ENCODE data around the gene SPRED2. TPM values are rescaled to one million over a fixed set of nuclear protein-coding genes. Genes with fewer than 3 reads are reported as not detected.

Gene SPRED2
- total RNA-seq, 4 donors from 2014 or later: 8.4 to 34.8 (median 29.7) TPM

DNA sequence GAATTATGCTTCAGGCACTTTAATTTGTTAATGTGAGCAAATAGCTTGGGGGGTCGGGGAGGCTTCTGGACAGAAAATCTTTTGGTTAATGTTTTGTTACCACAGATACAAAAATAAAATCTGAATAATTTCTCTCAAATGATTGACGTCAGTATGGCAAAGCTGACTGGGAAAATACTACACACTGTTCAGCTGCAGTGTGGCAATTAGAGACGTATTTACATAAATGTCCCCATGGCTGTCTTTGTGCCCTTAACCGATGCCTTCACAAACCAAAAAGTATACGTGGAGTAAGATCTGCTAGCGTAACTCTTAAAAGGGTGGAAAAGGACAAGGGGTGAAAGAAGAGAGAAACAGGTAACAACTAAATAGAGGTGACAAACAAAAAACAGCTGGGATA lies 121.3 kb downstream of the SPRED2 start:
- no peak for DNase-seq
- peaks cover 0 to 6% (median 2%) of the 10 kb centered on the region in 4 donors for H3K4me1 ChIP-seq
- TF ChIP-seq POLR2A (IDR thresholded peaks at IDR 0.05): no peak
- in situ Hi-C loops (cut with MboI; ENCODE audit: low pct_ligation_motif_present in 1 of 4, low pct_unique_long_range_greater_than_20kb in 1 of 4, low sequenced_read_pairs in 3 of 4): no loop called here
- peaks cover 0 to 9% (median 3%) of the 10 kb centered on the region in 4 donors for H3K36me3 ChIP-seq
- WGBS, 2 donors (ENCODE audit: low coverage in 1 of 2): 79 to 85% methylated on average over 6 of the region's 6 CpGs
- intact Hi-C loops (cut with DNase I; ENCODE audit: low total_unique reads): no loop called here
- peak overlapping the region in 1 of 4 donors; percentile 42 for H3K27ac ChIP-seq
- H3K9me3 ChIP-seq: no peaks in the 10 kb centered on the region
- H3K4me3 ChIP-seq: no peak overlapping the region
- no peaks in the 10 kb centered on the region for H3K27me3 ChIP-seq

DNA sequence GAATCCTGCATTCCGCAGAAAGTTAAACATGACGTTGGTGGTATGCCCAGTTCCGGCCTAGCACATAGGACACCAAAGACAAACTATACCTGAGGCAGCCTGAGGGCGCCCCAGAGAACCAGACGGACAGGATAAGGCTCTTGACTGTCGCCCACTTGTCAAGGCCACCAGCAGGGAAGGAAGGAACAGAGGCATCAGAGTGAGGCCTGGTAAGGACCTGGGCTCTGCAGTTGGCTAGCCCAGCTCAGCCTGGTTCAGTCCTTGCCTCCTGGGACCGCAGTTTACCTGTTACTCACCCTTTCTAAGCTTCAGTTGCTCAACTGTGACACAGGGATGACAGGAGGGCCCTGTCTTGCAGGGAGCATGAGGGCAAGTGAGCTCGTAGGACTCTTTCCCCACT lies 122.7 kb downstream of the SPRED2 start:
- in situ Hi-C loops (cut with MboI; ENCODE audit: low pct_ligation_motif_present in 1 of 4, low pct_unique_long_range_greater_than_20kb in 1 of 4, low sequenced_read_pairs in 3 of 4) (no loop called here), intact Hi-C loops (cut with DNase I; ENCODE audit: low total_unique reads) (no loop called here)
- no peak for DNase-seq
- H3K36me3 ChIP-seq: peaks cover 0 to 9% (median 0%) of the 10 kb centered on the region in 4 donors
- H3K27ac ChIP-seq: peak overlapping the region; percentile 28 to 53 (median 28)
- 89 to 100% methylated on average over 1 to 8 of the region's 8 CpGs for WGBS, 2 donors (ENCODE audit: low coverage in 1 of 2)
- H3K4me1 ChIP-seq: peaks cover 0 to 6% (median 2%) of the 10 kb centered on the region in 4 donors
- no peak overlapping the region for H3K4me3 ChIP-seq
- H3K9me3 ChIP-seq: no peaks in the 10 kb centered on the region
- H3K27me3 ChIP-seq: no peaks in the 10 kb centered on the region
- TF ChIP-seq EP300 (IDR thresholded peaks at IDR 0.05; ENCODE audit: low read depth) (no peak), POLR2A (IDR thresholded peaks at IDR 0.05) (no peak), POLR2AphosphoS5 (IDR thresholded peaks at IDR 0.05) (no peak)
- TF ChIP-seq, protein P1, sequence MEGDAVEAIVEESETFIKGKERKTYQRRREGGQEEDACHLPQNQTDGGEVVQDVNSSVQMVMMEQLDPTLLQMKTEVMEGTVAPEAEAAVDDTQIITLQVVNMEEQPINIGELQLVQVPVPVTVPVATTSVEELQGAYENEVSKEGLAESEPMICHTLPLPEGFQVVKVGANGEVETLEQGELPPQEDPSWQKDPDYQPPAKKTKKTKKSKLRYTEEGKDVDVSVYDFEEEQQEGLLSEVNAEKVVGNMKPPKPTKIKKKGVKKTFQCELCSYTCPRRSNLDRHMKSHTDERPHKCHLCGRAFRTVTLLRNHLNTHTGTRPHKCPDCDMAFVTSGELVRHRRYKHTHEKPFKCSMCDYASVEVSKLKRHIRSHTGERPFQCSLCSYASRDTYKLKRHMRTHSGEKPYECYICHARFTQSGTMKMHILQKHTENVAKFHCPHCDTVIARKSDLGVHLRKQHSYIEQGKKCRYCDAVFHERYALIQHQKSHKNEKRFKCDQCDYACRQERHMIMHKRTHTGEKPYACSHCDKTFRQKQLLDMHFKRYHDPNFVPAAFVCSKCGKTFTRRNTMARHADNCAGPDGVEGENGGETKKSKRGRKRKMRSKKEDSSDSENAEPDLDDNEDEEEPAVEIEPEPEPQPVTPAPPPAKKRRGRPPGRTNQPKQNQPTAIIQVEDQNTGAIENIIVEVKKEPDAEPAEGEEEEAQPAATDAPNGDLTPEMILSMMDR (IDR thresholded peaks at IDR 0.05): no peak

- in situ Hi-C loops (cut with MboI; ENCODE audit: low pct_ligation_motif_present in 1 of 4, low pct_unique_long_range_greater_than_20kb in 1 of 4, low sequenced_read_pairs in 3 of 4) (no loop called here), intact Hi-C loops (cut with DNase I; ENCODE audit: low total_unique reads) (no loop called here)
- Histone ChIP-seq H3K4me3 (no peak overlapping the region), H3K27ac (no peak overlapping the region), H3K27me3 (no peaks in the 10 kb centered on the region), H3K9me3 (no peaks in the 10 kb centered on the region), H3K36me3 (no peaks in the 10 kb centered on the region), H3K4me1 (peaks cover 4 to 20% (median 7%) of the 10 kb centered on the region in 4 donors)
- no peak for TF ChIP-seq EP300 (IDR thresholded peaks at IDR 0.05; ENCODE audit: low read depth)
- no peak for TF ChIP-seq POLR2AphosphoS5 (IDR thresholded peaks at IDR 0.05)
- TF ChIP-seq, protein P1 (IDR thresholded peaks at IDR 0.05): no peak
- TF ChIP-seq POLR2A (IDR thresholded peaks at IDR 0.05): no peak
- DNase-seq: no peak
- 63 to 79% methylated on average over 2 of the region's 2 CpGs for WGBS, 2 donors (ENCODE audit: low coverage in 1 of 2)
Measured at GRCh38 chr2:65305934-65306333, 126.5 kb downstream of the SPRED2 start.

GRCh38 chr2:65300761-65301711 lies 131.4 kb downstream of the SPRED2 start:
- in situ Hi-C loops (cut with MboI; ENCODE audit: low pct_ligation_motif_present in 1 of 4, low pct_unique_long_range_greater_than_20kb in 1 of 4, low sequenced_read_pairs in 3 of 4) (no loop called here), intact Hi-C loops (cut with DNase I; ENCODE audit: low total_unique reads) (no loop called here)
- no peak for TF ChIP-seq POLR2A (IDR thresholded peaks at IDR 0.05)
- TF ChIP-seq EP300 (IDR thresholded peaks at IDR 0.05; ENCODE audit: low read depth): no peak
- TF ChIP-seq POLR2AphosphoS5 (IDR thresholded peaks at IDR 0.05): no peak
- TF ChIP-seq, protein P1 (IDR thresholded peaks at IDR 0.05): no peak
- DNase-seq: peak; percentile 24
- no peaks in the 10 kb centered on the region for H3K27me3 ChIP-seq
- no peak overlapping the region for H3K4me3 ChIP-seq
- 43 to 45% methylated on average over 6 to 20 of the region's 20 CpGs for WGBS, 2 donors (ENCODE audit: low coverage in 1 of 2)
- H3K36me3 ChIP-seq: no peaks in the 10 kb centered on the region
- H3K27ac ChIP-seq: peak overlapping the region; percentile 60 to 65 (median 61)
- no peaks in the 10 kb centered on the region for H3K9me3 ChIP-seq
- peaks cover 4 to 26% (median 10%) of the 10 kb centered on the region in 4 donors for H3K4me1 ChIP-seq
